GF-D8 (cell line): Measurements from ENCODE around the gene NR1H4.
"Not testable (repeated sequence)": the region's sequence is repeated elsewhere in the genome, so short reads cannot be mapped to it uniquely, and the experiment has no call there.

Experiments used
- DNase-seq: peaks from one replicate; lab custom pipeline; 2025; lab: John Stamatoyannopoulos, UW

The NR1H4 gene

DNA sequence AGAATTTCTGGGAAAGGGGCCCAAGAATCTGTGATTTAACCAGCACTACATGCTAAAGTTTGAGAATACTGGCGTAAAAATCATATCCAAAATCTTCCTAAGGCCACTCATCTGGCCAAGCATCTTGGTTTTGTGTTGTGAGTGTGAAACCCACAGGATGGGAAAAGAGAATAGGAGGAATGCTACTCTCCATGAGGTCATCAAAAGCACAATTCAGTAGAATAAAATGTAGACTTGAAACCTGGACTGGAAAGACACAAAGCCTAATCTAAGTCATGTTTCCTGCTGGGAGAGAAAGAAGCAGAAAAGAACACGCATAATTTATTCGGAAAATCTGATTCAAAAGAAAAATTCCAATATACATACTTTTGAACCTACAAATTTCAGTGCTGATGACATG lies 42.3 kb downstream of the NR1H4 start:
- DNase-seq, result no peak

- no peak for DNase-seq
These were observed 44.7 kb downstream of the NR1H4 start for GRCh38 chr12:100518376-100518775.

GRCh38 chr12:100520048-100520769 lies 46.5 kb downstream of the NR1H4 start:
- no peak for DNase-seq

DNA sequence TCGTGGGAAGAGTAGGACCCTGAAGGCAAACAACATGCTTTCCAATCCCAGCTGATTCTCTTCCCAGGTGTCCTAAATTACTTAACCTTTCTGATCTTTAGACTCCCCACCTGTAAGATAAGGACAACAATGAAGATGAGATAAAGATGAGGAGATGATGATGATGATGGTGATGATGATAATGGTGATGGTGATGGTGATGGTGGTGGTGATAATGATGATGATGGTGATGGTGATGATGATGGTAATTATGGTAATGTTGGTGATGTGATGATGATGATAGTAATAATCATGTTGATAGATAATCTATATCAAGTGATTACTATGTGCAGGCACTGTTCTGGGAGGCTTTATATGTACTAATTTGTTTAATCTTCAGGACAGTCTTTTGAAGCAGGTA lies 48.3 kb downstream of the NR1H4 start:
- no peak for DNase-seq

DNA sequence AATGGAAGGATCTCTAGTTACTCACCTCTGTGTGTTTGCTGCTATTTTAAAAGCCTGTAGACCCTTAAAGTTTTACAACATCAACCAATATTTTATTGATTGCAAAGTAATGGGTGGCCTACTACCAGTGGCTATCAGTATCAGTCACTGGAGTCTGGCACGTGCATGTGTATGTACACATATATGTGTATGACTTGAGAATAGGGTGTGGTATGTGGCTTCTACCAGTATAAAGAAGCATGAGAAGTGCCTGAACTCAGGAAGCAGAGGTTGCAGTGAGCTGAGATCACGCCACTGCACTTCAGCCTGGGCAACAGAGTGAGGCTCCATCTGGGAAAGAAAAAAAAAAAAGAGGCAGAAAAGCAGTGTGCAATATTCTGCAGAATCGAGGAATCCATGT lies 54.4 kb downstream of the NR1H4 start:
- no peak for DNase-seq

- DNase-seq, result no peak
These were observed 54.9 kb downstream of the NR1H4 start for GRCh38 chr12:100528471-100529127.

DNA sequence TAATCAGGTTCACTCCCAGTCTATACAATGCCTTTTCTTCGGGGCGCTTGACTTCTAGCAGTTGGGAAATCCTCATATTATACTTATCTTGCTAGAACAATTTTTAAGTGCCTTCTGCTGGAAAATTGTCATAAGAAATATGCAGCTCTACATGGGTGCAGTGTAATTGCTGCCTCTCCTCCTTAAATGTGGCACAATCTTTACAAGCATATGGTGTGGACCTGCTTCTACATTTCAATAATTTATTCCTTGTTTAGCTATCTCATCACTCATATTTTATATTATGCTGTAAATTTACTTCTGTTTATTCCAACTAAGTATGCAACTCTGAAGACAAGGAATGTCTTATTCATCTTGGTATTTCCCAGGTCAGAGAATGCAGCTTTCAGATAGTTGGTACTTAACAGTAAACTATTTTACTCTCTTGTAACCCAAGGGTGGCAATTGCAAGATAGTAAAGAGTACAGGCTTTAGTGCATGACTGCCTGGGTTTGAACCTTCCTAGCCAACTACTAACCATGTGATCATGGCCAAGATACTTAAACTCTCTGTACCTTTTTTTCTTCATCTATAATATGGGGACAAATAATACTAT lies 56.2 kb downstream of the NR1H4 start:
- DNase-seq, result no peak

DNA sequence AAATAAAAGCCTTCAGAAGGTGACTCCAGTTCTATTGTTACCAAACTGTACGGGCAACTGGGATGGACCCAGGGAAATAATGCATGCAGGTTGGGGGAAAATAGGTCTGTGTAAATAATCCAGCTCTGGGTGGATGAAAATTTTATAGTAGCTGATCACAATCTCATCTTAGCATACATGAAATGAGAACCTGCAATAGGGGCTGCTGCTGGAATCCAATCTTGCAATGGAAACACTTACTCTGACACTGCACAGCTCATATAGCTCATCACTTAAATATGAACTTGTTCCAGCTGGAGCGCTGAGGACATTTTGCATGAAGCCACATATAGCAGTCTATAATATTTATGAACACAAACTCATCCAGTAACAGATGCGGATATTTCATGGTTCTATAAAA lies 59.7 kb downstream of the NR1H4 start:
- DNase-seq, result no peak

- DNase-seq, result no peak
These were observed 61.1 kb downstream of the NR1H4 start for GRCh38 chr12:100534625-100535227.

- no peak for DNase-seq
These were observed 65.5 kb downstream of the NR1H4 start for GRCh38 chr12:100539202-100539601.

DNA sequence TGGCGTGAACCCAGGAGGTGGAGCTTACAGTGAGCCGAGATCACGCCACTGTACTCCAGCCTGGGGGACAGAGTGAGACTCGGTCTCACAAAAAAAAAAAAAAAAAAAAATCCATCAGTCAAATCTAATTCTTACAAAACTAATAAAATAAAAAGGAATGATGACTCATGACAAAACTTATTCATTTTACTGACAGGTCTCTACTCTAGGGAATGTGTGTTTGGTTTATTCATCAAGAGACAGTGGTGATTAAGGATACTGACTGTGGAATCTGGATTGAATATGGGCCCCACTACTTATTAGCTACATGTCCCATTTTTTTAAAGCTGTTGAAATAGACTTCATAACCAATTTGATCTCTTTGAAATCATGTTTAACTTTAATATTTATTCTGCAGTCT lies 70.5 kb downstream of the NR1H4 start:
- DNase-seq, result no peak

GRCh38 chr12:100545092-100545491 lies 71.4 kb downstream of the NR1H4 start:
- DNase-seq, result no peak

- no peak for DNase-seq
These were observed 80.3 kb downstream of the NR1H4 start for GRCh38 chr12:100553936-100554335.

DNA sequence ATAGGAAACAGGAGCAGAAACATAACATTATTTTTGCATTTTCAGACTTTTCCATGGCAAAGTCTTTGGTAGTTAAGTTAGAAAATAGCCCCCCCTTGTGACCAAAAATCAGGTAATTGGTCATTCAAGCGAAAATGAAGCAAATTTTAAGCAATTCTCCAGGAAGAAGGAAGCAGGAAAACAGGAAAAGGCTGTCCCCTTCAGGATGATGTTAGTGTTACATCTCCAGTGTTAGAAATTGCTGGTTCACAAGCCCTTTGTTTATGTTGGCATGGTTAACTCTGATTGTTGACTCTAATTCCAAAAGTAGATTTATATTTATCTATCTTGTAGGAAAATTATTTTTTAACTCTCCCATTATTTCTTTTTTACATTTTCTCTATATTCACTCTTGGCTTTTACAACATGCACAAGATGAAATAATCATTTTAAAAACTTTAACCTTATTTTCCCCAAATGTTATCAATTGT lies 81.0 kb downstream of the NR1H4 start:
- peak; percentile 26 for DNase-seq

DNA sequence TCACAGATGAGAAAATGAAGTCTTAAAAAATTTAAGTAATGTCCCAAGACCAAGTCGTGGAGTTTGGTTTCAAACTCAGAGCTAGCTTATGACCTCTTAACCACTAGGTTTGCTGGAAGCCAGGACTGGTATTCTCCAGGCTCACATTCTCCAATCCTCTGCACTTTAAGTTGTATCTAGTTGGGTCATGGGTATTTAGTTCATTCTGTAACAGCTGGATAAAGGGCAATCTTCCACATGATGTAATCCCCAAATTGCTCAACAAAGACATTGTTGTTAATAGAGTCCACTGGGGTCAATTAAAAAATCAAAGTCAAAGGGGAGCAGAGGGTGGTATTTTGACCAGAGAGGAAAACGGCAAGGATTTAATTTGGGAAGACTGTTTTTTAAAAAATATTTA lies 82.1 kb downstream of the NR1H4 start:
- DNase-seq, result no peak

GRCh38 chr12:100557357-100557756 lies 83.7 kb downstream of the NR1H4 start:
- DNase-seq, result no peak

GRCh38 chr12:100559261-100559660 lies 85.6 kb downstream of the NR1H4 start:
- DNase-seq, result not testable (repeated sequence)

DNA sequence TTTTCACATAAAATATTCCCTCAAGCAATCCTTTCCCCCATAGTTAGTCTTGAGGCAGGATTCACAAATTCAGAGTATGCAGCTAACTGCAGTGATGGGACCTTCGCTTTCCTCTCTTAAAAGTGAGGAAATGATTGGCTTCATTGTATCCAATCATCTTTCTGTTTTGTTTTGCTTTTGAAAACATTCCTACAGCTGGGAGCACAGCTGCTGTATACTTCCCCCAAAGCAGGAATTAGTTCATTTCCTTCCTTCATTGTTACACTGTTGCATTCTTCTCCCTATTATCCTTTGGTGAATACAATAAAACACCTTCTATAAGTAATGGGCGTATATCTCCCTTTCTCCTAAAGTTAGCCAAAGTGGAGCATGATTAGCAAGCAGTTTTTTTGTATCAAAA lies 90.4 kb downstream of the NR1H4 start:
- DNase-seq, result no peak

DNA sequence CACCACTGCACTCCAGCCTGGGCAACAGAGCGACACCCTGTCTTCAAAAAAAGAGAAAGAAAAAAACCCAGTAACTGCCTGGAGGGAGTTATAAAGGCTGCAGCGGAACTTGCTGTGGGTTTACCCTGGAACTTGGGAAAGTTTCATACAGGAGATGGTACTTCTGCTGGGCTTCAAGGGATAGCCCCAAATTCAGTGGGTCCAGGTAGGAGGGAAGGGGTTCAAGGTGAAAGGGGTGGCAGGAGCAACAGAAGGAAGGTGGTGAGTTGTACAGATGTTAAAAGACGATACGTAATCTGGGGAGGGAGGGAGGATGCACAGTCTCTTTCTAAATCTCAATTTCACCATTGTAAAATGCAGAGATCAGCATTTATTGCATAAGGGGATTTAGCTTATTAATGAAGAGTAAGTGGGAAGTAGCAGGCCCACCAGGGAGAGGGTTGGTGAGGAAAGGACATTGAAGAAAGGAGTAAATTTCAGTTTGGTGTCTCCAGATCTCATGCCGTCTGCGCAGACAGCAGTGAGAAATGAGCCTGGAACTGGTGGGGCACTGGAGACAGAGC lies 91.3 kb downstream of the NR1H4 start:
- DNase-seq, result no peak

DNA sequence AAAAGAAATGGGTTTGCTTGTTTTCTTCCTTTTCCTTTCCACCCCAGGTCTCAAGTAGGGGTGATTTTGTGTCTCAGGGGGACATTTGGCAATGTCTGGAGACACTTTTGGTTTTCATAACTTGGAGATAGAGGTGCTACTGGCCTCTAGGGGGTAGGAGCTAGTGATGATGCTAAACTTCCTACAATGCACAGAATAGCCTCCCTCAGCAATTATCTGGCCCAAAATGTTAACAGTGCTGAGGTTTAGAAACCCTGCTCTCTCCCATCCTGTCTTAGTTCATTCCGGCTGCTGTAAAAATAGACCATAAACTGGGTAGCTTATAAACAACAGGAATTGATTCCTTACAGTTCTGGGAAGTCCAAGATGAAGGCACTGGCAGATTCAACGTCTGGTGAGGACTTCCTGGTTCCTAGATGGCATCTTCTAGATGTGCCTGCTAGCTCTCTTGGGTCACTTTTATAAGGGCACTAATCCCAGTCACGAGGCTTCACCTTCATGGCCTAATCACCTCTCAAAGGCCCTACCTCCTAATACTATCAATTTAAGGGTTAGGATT lies 92.4 kb downstream of the NR1H4 start:
- no peak for DNase-seq

DNA sequence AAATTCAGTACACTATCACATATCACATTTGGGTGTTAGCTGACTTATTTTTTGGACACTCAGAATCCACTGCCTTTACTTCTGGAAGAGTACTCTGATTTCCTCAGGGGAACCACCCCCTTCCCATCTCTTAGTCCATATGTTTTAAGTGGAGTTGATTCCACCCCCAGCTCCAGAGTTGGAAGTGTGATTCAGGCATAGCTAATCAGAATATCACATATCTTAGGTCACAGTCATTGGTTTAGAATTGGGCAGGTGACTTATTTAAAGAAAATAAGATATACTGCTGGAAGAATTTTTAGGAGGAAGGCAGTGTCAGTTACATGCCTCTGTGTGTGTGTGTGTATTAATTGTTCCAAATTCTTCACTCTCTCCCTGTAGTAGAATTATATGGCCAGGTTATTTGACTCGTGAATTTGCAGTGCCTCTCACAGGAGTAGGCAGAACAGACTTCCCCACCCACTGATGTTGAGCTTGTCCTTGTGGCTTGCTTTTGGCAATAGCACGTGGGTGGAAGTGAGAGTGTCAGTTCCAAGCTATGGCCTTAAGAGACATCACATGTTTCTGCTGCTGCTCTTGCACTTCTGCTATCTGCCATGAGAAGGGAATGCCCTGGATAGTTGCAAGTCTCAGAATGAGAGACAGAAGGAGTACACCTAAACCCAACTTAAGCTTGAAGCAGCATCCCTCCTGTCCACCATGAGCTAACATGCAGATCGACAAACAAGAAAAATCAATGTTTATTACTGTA lies 93.4 kb downstream of the NR1H4 start:
- DNase-seq, result peak; percentile 14

- DNase-seq, result no peak
These were observed 94.3 kb downstream of the NR1H4 start for GRCh38 chr12:100567945-100568344.
